ENCODE results near the gene DUSP6.

Gene DUSP6

GRCh38 chr12:89373763-89374572 is 21.7 kb upstream of the DUSP6 start:
- DNase-seq, result no peak

GRCh38 chr12:89372584-89373370 is 20.5 kb upstream of the DUSP6 start:
- DNase-seq, result no peak

GRCh38 chr12:89370850-89371249 is 18.5 kb upstream of the DUSP6 start:
- DNase-seq, result no peak

- no peak for DNase-seq
Measured at GRCh38 chr12:89370421-89370831, 18.1 kb upstream of the DUSP6 start.

- no peak for DNase-seq
Measured at GRCh38 chr12:89369166-89369565, 16.9 kb upstream of the DUSP6 start.

- DNase-seq, result no peak
Measured at GRCh38 chr12:89368391-89368790, 16.1 kb upstream of the DUSP6 start.

GRCh38 chr12:89366676-89367364 is 14.5 kb upstream of the DUSP6 start:
- DNase-seq, result no peak

GRCh38 chr12:89364631-89365030 is 12.3 kb upstream of the DUSP6 start:
- no peak for DNase-seq

- DNase-seq, result no peak
Measured at GRCh38 chr12:89364058-89364457, 11.8 kb upstream of the DUSP6 start.

GRCh38 chr12:89363582-89363981 is 11.3 kb upstream of the DUSP6 start:
- DNase-seq, result no peak

- DNase-seq, result no peak
Measured at GRCh38 chr12:89363084-89363483, 10.8 kb upstream of the DUSP6 start.

GRCh38 chr12:89359615-89360014 is 7.3 kb upstream of the DUSP6 start:
- DNase-seq, result no peak

- DNase-seq, result no peak
Measured at GRCh38 chr12:89358805-89359204, 6.5 kb upstream of the DUSP6 start.

GRCh38 chr12:89357297-89357730 is 5.0 kb upstream of the DUSP6 start:
- no peak for DNase-seq

GRCh38 chr12:89356069-89356665 is 3.9 kb upstream of the DUSP6 start:
- no peak for DNase-seq

GRCh38 chr12:89355243-89356068 is 3.2 kb upstream of the DUSP6 start:
- no peak for DNase-seq

GRCh38 chr12:89354612-89355067 is 2.3 kb upstream of the DUSP6 start:
- no peak for DNase-seq

- DNase-seq, result peak; percentile 90
Measured at GRCh38 chr12:89353823-89354611, 1.7 kb upstream of the DUSP6 start.

- peak; percentile 85 for DNase-seq
Measured at GRCh38 chr12:89353188-89353822, 1.0 kb upstream of the DUSP6 start.

- peak; percentile 82 for DNase-seq
Measured at GRCh38 chr12:89352242-89352491, 134 bp downstream of the DUSP6 start.

Measured in NCI-H774 (cell line).